ENCODE results near the gene RGMA. TPM values are rescaled to one million over a fixed set of nuclear protein-coding genes. Genes with fewer than 3 reads are reported as not detected.

RGMA gene
- total RNA-seq, 1 donor from 2014 or later, result 6.2 TPM

GRCh38 chr15:92990031-92990430, 99.0 kb downstream of the RGMA start:
- FAIRE-seq, result no peak
- peaks cover 55% of the 10 kb centered on the region for H4K20me1 ChIP-seq (ENCODE audit: insufficient read depth, low read length)
- peaks cover 18% of the 10 kb centered on the region for H3K36me3 Mint-ChIP-seq (ENCODE audit: low read depth, unreplicated experiment)

GRCh38 chr15:92989470-92989869, 99.5 kb downstream of the RGMA start:
- Mint-ChIP-seq H3K27me3 (ENCODE audit: low read depth, unreplicated experiment) (no peaks in the 10 kb centered on the region), H3K9me3 (ENCODE audit: unreplicated experiment) (no peaks in the 10 kb centered on the region), H3K27ac (ENCODE audit: unreplicated experiment) (no peak overlapping the region), H3K4me1 (ENCODE audit: low read depth, unreplicated experiment) (peaks cover 6% of the 10 kb centered on the region), H3K4me3 (ENCODE audit: unreplicated experiment) (no peak overlapping the region), H3K36me3 (ENCODE audit: low read depth, unreplicated experiment) (peaks cover 18% of the 10 kb centered on the region)
- Histone ChIP-seq H3K36me3 (ENCODE audit: insufficient read depth, low read length) (peaks cover 62% of the 10 kb centered on the region), H3K27me3 (ENCODE audit: insufficient read depth, low read length) (no peaks in the 10 kb centered on the region), H3K4me3 (ENCODE audit: insufficient read depth, low read depth, low read length) (no peak overlapping the region), H3K4me1 (ENCODE audit: insufficient read depth, low read length) (no peaks in the 10 kb centered on the region), H3K9ac (ENCODE audit: low read length) (no peak overlapping the region), H4K20me1 (ENCODE audit: insufficient read depth, low read length) (peaks cover 53% of the 10 kb centered on the region), H3K4me2 (ENCODE audit: low read length) (no peak overlapping the region), H3K27ac (ENCODE audit: low read depth, low read length) (no peak overlapping the region), H3K9me3 (ENCODE audit: insufficient read depth, low read depth, low read length) (no peaks in the 10 kb centered on the region), H2AFZ (ENCODE audit: low read depth, low read length) (no peak overlapping the region), H3K79me2 (ENCODE audit: insufficient read depth, low read length) (peaks cover 86% of the 10 kb centered on the region)
- no peak for TF ChIP-seq EZH2 (IDR thresholded peaks at IDR 0.05; ENCODE audit: insufficient read depth, low read length)
- no peak for TF ChIP-seq CTCF (IDR thresholded peaks at IDR 0.05; ENCODE audit: insufficient read depth, low read depth, low read length)
- no peak for FAIRE-seq
- no peak for DNase-seq (ENCODE audit: low read depth)

More at GRCh38 chr15:92990031-92990430, 99.0 kb downstream of the RGMA start:
- Mint-ChIP-seq H3K4me3 (ENCODE audit: unreplicated experiment) (no peak overlapping the region), H3K27me3 (ENCODE audit: low read depth, unreplicated experiment) (no peaks in the 10 kb centered on the region), H3K9me3 (ENCODE audit: unreplicated experiment) (no peaks in the 10 kb centered on the region), H3K27ac (ENCODE audit: unreplicated experiment) (peak overlapping the region; percentile 64), H3K4me1 (ENCODE audit: low read depth, unreplicated experiment) (peaks cover 6% of the 10 kb centered on the region)
- Histone ChIP-seq H3K27ac (ENCODE audit: low read depth, low read length) (no peak overlapping the region), H3K9me3 (ENCODE audit: insufficient read depth, low read depth, low read length) (no peaks in the 10 kb centered on the region), H3K4me1 (ENCODE audit: insufficient read depth, low read length) (no peaks in the 10 kb centered on the region), H3K36me3 (ENCODE audit: insufficient read depth, low read length) (peaks cover 62% of the 10 kb centered on the region), H2AFZ (ENCODE audit: low read depth, low read length) (no peak overlapping the region), H3K4me3 (ENCODE audit: insufficient read depth, low read depth, low read length) (no peak overlapping the region), H3K9ac (ENCODE audit: low read length) (no peak overlapping the region), H3K79me2 (ENCODE audit: insufficient read depth, low read length) (peaks cover 86% of the 10 kb centered on the region), H3K4me2 (ENCODE audit: low read length) (no peak overlapping the region), H3K27me3 (ENCODE audit: insufficient read depth, low read length) (no peaks in the 10 kb centered on the region)
- no peak for DNase-seq (ENCODE audit: low read depth)
- TF ChIP-seq EZH2 (IDR thresholded peaks at IDR 0.05; ENCODE audit: insufficient read depth, low read length) (no peak), CTCF (IDR thresholded peaks at IDR 0.05; ENCODE audit: insufficient read depth, low read depth, low read length) (no peak)

Other genes starting within 250 kb of the RGMA start
- gene CHD2, start 188.9 kb downstream of the RGMA start, total RNA-seq, result 90.0 and 105 TPM in 2 replicates